Keratinocyte (primary cell): ENCODE data around the gene PIP.

Experiments used
- EZH2 ChIP-seq: IDR thresholded peaks from one replicate; pipeline ENCODE4 v1.6.1; 2012; ENCODE audit warnings: inconsistent platforms, mild to moderate bottlenecking, low read length, moderate library complexity
- TF ChIP-seq, protein P1 (sequence below), 3 experiments: IDR thresholded peaks in 1 of 3; conservative IDR thresholded peaks in 1 of 3; optimal IDR thresholded peaks in 1 of 3; 2 replicates in 2 of 3; 3 replicates in 1 of 3; pipeline versions ENCODE3 to v1.5.1; 2011; ENCODE audit warnings: low read length in 3 of 3, mild to moderate bottlenecking in 3 of 3, moderate library complexity in 2 of 3, control low read depth in 1 of 3, inconsistent platforms in 1 of 3; ENCODE audit not compliant: insufficient read depth in 2 of 3; ENCODE audit errors: extremely low read depth in 1 of 3

DNA sequence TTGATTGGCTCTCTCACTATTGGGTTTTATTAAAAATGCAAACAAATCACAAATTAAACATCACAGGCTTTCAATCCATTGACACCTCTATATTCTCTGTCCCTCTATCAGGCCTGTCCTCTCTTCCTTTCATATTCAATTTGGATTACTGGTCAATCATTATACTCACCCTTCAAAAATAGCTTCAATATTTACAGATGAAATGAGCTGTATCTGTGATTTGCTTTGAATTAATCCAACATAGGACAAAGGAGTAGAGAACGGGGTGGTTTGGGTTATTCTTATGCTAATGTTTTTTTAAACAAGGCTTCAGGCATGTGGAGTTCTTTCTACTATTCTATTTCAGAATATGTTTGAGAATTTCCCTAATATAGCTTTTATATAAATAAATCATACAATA lies 53.7 kb downstream of the PIP start:
- TF ChIP-seq, protein P1, sequence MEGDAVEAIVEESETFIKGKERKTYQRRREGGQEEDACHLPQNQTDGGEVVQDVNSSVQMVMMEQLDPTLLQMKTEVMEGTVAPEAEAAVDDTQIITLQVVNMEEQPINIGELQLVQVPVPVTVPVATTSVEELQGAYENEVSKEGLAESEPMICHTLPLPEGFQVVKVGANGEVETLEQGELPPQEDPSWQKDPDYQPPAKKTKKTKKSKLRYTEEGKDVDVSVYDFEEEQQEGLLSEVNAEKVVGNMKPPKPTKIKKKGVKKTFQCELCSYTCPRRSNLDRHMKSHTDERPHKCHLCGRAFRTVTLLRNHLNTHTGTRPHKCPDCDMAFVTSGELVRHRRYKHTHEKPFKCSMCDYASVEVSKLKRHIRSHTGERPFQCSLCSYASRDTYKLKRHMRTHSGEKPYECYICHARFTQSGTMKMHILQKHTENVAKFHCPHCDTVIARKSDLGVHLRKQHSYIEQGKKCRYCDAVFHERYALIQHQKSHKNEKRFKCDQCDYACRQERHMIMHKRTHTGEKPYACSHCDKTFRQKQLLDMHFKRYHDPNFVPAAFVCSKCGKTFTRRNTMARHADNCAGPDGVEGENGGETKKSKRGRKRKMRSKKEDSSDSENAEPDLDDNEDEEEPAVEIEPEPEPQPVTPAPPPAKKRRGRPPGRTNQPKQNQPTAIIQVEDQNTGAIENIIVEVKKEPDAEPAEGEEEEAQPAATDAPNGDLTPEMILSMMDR (optimal IDR thresholded peaks at IDR 0.05 in 1 of 3, IDR thresholded peaks at IDR 0.05 in 1 of 3, conservative IDR thresholded peaks at IDR 0.05 in 1 of 3; ENCODE audit: extremely low read depth in 1 of 3, insufficient read depth in 2 of 3, low read length in 3 of 3) = no peak
- no peak for TF ChIP-seq EZH2
